NK-92 treated with Interleukin-12 subunit alpha and Interleukin-12 subunit beta, amount 100 ng/mL, for 24 hours (cell line): ENCODE data around the gene STXBP4.

ENCODE experiments used
- DNase-seq: peaks from one replicate; lab custom pipeline; 2025; lab: John Stamatoyannopoulos, UW

Gene STXBP4, protein sequence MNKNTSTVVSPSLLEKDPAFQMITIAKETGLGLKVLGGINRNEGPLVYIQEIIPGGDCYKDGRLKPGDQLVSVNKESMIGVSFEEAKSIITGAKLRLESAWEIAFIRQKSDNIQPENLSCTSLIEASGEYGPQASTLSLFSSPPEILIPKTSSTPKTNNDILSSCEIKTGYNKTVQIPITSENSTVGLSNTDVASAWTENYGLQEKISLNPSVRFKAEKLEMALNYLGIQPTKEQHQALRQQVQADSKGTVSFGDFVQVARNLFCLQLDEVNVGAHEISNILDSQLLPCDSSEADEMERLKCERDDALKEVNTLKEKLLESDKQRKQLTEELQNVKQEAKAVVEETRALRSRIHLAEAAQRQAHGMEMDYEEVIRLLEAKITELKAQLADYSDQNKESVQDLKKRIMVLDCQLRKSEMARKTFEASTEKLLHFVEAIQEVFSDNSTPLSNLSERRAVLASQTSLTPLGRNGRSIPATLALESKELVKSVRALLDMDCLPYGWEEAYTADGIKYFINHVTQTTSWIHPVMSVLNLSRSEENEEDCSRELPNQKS

GRCh38 chr17:54968262-54968987, at the start of gene STXBP4, which contains the start of gene COX11:
Gene STXBP4, plus strand, starts transcription at chr17:54968765. Its CDS starts 17,455 bp downstream, at chr17:54986220.
Gene COX11, minus strand, starts transcription at chr17:54968654. Its CDS starts 8 bp downstream, at chr17:54968646.
- DNase-seq, result peak; percentile 81

GRCh38 chr17:54919425-54919824, 49.1 kb upstream of the STXBP4 start:
- DNase-seq, result no peak

GRCh38 chr17:54920819-54921218, 47.7 kb upstream of the STXBP4 start:
- no peak for DNase-seq

- no peak for DNase-seq
Measured at GRCh38 chr17:54924405-54924804, 44.2 kb upstream of the STXBP4 start.

DNA sequence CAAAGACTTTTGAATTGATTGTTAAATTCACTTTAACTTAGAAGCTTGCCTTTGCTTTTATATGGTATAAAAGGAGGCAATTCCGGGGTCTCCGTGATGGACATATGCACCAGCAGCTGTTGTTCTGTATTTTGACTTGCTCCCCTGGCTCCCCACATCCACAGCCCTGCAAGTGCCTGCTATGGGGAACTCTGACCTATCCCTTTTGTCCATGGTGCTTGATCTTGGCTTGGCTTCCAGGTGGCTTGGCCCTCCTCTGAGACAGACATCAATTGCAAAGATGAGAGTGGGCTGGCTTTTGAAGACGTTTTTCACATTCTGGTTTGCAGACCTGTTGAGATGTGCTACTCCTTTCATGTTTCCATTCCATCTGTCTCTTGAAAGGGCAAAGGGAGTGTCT, 41.0 kb upstream of the STXBP4 start:
- DNase-seq, result no peak

DNA sequence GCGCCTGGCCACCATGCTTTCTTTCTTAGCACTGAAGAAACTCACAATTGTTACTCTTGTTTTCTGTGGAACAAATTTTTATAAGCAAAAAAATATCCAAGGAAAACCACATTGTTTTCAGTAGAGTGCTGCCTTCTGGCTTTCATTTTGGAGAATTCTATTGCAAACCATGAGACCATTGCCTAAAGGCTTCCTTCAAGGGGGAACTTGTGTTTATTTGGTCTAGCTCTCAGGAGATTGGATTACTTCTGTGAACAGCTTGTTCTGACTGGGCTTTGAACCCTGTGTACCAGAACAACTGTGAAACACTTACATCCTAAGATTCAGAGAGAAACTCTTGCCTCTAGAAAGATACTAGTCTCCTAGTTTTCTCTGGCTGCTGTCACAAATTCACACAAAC, 35.9 kb upstream of the STXBP4 start:
- no peak for DNase-seq

DNA sequence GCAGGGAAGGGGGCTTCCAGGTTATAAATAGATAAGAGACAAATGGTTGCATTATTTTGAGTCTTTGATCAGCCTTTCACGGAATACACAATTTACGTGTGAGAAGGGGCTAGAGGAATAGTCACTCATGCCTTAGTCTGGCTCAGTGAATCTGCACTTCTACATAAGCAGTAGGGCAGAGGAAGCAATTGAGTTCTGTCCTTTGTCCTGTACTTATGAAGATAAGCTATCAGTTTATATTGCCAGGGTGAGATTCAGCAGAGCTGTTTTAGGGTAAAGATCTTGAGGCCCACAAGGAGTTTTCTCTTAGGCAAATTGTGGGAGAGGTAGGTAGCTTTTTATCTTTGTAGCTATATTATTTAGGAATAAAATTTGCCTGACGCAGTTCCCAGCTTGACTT, 34.6 kb upstream of the STXBP4 start:
- no peak for DNase-seq

GRCh38 chr17:54935471-54935870, 33.1 kb upstream of the STXBP4 start:
- no peak for DNase-seq

DNA sequence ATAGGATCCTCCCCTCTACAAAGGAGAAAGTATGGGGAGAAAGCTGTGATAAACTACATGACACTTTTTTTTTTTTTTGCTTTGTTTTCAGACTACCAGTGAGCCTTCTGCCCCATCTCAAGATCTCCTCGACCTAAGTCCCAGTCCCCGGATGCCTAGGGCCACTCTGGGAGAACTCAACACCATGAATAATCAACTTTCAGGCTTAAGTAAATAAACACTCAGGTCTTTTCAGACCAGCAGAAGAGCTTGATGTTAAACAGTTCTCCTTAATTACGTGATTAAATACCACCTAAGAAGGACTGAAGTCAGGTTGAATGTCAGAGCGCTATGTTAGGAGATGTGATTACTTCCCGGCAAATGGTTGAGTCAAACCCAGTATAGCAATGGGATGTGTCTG, 31.5 kb upstream of the STXBP4 start:
- no peak for DNase-seq

DNA sequence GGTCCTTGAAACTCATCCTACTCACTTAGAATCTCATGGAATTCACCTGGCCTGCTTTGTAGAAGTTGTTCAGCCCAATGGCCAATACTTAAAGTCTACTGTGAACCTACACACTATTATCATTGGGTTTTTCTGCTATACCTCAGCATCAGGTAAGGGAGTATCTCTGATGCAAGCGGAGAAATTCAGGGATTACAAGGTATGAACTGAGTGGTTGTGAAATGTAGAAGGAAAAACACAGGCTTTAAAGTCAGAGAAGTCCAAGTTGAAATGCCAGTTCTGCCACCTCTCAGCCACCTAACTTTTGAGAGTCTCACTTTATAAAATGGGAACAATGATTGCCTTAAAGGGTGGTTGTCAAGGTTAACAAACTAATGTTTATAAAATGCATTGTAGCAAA, 31.1 kb upstream of the STXBP4 start:
- no peak for DNase-seq

GRCh38 chr17:54941285-54941684, 27.3 kb upstream of the STXBP4 start:
- no peak for DNase-seq

GRCh38 chr17:54944796-54945195, 23.8 kb upstream of the STXBP4 start:
- DNase-seq, result no peak

DNA sequence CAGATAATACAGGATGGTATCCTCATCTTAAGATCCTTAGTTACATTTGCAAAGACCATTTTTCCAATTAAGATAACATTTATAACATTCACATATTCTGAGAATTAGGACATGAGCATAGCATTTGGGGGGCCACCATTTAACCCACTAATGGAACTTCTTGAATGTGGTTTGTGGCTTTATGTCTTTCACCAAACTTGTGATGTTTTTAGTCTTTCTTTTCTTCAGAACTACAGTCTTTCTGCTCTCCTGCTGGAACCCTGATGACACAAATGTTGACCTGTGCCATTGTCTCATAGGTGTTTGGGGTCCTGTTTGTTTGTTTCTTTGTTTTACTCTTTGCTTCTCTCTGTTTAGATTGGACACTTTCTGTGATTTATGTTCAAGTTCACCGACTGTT, 23.3 kb upstream of the STXBP4 start:
- DNase-seq, result no peak

- no peak for DNase-seq
Measured at GRCh38 chr17:54945671-54946070, 22.9 kb upstream of the STXBP4 start.

DNA sequence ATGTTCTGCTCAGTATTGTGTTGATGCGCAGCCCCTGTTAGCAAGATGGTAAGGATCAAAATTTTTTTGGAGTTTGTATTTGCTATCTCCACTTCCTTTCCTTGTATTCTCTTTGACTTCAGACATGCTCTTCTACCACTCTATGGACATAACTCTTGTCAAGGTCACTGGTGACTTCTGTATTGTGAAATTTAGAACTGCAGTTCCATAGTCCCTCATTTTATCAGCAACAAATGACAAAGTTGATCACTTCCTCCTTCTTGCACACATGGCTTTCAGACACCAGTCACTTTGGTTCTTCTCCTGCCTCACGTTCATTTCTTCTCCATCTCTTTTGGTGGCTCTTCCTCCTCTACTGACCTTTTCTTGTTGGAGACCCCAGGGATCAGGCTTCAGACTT, 21.2 kb upstream of the STXBP4 start:
- no peak for DNase-seq

DNA sequence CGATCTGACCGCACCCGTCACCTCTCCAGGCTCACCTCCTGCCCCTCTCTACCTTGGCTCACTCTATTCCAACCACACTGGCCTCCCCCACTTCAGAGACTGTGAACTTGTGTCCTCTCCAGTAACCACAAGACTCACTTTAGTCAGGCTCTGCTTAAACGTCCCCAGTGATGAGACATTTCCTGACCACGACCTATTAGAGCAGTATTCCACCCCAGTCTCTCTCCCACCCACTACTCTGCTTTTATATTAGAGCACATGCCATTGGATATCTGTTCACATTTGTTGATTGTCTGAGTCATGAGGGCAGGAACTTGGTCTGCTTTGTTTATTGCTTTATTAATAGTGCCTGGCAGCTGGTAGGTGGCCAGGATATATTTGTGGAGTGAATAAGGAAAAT, 20.2 kb upstream of the STXBP4 start:
- DNase-seq, result peak; percentile 20

- DNase-seq, result no peak
Measured at GRCh38 chr17:54950116-54950515, 18.4 kb upstream of the STXBP4 start.

- no peak for DNase-seq
Measured at GRCh38 chr17:54951286-54951685, 17.3 kb upstream of the STXBP4 start.

DNA sequence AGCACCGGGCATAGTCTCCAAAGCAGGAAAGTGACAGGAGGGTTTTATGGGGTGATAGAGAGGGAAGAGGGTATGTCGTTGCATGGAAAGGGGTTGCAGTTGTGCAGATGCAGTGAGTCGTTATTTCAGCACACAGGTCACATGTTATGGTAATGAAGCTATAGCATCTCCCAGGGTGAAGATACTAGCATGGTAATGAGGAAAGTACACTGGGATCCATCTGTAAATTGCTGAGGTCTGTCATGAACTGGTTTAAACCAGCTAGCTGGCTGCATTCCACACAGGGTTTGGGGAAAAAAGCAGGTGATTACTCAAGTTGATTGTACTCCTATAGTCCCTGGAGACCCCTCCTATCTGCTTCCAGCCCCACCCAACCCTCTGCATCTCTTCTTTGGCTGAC, 11.8 kb upstream of the STXBP4 start:
- DNase-seq, result no peak

DNA sequence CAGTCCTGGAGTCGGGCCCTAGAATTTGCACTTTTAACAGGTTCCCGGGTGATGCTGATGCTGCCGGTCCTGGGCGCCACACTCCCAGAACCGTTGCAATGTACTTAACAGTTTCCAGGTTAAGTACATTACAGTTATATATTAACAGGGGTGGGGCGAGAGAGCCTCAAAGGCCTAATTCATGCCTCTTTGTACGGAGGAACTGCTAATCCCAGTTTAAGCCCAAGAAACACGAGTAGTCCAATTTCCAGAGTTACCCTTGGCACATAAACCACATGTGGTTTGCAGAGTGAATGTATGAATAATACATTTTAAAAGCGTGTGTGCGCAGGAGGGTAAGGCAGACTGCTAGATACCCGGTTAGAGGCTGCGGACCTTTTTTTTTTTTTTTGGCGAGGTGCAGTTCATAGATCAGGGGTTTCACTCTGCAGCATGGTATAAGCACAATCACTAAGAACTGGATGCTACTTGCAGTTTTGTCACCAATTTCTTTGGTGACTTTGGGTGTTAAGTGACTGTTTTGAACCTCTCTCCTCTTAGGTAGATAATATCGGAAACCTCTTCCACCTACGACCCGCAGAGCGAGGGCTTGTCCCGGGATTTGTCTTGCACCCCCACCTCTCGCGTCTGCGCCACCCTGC, 824 bp upstream of the STXBP4 start:
- DNase-seq, result no peak

DNA sequence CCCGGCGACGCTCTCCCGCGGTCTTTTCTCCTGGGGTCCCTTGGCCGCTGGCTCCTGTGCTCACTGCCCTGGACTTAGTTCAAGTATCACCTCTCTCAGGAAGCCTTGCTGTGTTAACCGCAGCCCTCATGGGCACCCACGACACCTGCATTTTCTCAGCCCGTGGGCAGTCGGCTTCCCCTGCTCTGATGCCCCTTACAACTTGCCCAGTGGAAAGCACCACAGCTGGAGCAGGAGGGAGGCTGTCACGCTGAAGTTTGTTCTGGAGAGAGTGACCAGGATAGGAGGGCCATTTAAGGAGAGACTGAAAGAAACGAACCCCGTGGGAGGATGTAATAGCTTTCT, 395 bp downstream of the STXBP4 start:
- peak; percentile 35 for DNase-seq

DNA sequence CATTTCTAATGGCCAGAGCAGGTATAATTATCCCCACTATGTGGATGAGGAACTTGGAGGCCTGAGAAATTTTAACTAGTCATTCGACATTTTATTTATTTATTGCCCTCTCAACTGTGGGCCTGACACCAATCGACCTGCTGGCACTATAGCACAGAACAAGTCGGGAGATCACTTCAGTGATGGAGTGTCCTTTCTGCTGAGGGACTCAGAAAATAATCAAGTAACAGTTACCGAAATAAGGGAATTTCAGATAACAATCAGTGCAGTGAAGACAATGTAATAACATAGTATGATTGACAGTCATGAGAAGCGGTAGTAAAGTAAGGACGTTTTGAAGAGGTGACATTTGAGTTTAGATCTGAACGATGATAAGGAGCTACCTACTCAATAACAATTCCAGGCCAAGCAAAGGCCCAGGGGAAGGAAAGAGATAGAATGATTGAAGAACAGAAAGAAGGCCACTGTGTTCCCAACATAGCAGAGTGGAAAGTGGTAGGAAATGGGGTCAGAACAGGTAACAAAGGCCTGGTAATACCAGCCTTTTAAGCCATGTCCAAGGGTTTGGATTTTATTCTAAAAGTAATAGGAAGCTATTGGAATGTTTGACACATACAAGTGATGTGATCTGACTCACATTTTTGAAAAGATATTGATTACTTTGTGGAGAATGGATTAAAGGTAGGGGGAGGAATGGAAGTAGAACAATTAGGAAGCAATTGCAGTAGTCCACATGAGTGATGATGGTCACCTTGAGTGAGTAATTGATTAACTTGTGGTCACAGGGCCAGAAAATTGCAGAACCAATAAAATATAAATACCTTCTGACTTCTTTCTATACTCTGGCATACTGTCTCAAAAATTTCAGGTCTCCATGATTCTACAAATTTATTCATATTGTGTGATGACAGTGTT, 1.4 kb downstream of the STXBP4 start:
- no peak for DNase-seq
